UCSD-AML1 (cell line): ENCODE measurements around the gene PCYT2.

Experiments
- DNase-seq: peaks from one replicate; lab custom pipeline; 2025; ENCODE audit not compliant: unreplicated experiment; lab: John Stamatoyannopoulos, UW

The PCYT2 gene

DNA sequence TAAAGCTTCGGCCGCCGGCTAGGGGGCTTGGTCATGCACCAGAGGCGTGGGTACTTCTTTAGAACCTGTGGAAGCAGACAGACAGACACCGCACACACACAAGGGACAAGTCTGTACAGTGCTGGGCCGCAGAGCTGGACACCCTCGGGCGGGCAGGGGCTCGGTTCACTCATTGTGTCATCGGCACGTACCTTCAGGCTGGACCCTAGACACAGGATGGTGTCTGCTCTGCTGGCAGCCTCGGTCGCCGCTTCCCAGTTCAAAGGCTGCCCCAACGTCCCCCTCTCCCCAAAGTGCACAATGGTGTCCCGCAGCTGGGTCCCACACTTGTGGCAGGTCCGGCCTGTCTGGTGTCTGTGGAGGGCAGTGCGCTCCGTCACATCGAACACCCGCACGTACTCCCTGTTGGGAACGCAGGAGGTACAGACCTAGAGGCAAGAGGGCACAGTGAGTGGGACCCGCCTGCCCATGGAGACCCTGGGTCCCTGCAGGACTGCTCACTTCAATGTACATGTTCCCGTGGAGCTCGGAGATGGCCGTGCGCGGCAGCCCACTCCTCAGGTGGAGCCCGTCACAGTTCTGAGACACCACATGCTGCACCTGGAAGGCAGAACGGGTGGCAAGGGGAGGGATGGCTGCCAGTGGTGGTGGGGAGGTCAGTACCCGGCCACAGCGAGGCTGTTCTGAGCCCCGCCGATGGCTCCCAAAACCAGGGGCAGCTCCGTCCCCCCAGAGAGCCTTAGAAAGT, 3.1 kb upstream of the PCYT2 start:
- no peak for DNase-seq

DNA sequence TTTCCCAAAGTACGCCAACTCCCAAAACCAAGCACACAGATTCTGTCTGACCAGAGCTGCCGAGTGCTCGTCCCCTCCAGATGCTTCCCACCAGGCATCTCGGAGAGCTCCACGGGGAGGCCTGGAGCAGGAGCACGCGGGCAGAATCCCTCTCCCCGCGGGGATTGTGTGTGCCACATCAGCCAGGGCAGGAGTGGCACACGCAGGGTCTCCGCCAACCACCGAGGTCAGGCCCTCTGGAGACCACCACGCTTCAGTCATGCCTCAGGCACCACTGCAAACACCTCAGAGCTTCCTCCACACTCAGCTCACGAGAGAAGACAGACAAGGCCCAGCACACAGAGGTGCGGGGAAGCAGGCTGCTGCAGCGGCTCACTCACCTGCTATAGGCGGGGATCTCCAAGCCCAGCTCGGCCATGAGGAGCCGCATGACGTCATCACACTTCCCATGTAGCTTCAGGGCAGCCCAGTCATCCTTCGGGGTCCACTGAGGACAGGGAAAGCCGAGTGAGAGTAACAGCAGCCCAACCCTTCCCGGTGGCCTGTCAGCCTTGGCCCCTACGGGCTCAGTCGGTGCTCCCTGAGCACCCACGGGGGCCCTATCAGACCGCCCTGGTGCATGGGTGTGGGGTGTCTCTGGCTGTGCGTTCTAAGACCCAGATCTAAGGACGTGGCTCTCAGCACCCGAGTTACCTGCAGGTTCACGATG, 2.3 kb upstream of the PCYT2 start:
- no peak for DNase-seq

DNA sequence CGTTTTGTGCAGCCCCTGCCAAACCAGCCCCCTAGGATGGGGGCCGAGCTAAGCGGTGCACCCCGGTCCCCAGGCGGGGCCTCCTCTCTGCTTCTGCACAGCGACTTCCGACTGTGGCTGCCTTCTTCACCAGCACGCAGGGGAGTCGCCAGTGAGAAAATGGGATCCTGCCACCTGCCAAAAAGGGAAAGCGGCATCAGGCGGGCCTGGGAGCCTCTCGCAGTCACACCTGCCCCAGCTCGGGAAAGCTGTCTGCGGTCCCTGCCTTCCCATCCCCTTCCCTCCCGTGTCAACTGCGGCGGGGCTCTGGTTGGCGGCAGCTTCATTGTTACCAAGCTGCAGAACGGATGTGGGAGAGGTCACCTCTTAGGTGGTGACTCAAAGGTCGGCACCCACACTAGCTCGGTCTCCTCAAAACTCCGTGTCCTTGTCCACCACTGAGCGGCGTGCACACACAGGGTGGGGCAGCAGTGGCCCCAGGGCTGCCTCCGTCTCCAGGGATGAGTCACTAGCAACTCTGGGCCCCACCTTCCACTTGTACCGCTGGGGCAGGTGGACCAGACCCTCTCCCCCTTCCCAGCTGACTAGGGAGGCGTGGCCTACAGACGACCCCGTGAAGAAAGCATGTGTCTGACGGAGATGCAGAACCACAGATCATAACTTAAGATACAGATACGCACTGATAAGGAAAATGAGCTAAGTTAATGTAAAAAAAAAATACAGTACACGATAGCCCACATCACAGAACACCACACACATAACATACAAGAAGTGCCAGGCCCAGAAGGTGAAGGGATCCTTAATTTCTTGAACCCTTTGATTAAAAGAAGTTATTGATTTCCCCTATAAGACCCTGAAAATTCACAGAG, 1.5 kb upstream of the PCYT2 start:
- no peak for DNase-seq

DNA sequence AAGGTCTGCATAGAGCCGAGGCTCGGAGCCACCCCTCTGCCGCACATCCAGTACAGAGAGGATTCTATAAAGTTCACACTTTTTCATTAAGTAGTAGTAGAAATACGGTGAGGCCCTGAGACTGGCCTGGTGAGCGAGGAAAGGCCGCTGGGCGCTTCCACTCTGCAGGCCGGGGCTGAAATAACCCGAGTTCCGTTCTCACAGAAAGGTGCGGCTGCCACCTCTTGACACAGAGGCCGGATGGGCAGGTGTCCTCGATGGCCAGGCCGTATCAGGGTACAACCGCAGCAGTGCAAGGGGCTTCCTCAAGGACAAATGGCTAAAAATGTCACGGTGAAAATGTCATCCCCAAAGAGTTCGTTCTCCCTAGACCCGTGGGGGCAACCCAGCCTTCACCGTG, 770 bp upstream of the PCYT2 start:
- no peak for DNase-seq

DNA sequence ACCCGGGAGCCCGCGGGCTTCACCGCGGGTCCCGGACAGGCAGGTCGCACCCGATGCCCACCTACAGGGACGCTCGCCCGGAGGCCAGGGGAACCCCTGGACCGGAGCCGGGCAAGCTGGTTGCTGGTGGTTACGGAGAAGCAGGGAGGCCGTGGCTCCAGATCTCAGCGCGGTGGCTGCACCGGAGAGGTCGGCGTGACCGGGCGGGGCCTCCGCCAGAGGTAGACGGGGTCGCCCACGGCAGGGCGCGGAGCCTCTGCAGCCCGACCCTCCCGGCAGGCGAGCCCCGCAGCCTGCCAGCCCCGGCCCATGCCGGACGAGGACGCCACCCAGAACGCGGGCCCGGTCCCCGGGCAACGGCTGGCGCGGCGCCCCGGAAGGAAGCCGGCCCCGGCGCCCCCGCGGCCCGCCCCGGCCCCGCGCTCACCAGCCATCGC, 341 bp downstream of the PCYT2 start:
- no peak for DNase-seq

DNA sequence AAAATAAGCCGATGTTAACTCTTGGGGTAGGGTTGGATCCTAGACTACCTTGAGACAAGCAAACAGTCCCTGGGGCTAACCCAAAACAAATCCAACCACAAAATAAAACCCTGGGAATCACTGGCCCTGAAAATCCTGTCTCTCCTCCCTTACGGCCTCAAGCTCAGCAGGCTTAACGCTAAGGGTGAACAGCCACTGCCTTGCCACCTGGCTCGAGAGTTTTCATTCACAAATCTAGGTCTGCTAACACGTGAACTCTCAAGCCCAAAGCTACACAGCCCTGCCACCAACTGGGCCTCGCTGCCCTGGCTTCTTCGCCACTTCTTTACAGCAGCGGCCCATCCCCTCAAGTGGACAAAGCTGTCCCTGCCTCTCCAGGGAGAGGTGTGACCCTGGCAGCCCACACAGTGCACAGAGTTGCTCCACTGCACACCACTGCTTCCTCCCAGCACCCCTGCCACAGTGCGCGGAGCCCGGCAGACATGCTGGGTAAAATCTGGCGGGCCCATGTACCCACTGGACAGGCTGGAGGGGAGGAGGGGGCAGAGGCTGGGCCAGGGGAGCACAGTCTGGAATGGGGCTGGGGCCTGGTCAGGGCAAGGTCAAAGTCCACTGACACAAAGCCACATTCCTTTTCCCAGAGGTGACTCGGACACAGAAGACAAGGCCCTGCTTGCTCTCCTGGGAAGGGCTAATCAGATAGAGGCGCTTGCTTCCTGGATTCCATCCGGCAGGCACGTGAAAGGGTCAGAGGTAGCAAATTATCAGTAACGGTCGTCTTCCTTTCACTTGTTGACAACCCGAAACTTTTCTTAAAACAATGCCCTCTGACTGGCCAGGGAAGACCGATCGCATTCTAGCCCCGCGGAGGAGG, 996 bp downstream of the PCYT2 start:
- DNase-seq: no peak

DNA sequence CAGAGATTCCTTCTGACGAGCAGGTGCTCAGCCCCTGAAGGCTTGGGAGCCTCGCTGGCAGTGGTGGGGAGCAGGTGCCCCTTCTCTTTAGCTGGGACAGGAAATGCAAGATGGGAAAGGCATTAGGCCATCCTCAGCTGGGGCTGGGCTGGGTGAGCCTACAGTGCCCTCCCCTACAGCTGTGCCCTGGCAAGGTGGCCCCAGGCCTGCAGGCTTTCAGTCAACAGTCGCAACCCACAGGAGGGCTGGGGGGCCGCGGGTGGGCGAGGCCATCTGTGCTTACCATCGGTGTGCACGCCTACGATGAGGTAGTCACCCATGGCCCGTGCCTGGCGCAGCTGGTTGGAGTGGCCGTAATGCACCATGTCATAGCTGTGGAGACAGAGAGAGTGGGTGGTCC, 2.0 kb downstream of the PCYT2 start:
- DNase-seq: no peak

DNA sequence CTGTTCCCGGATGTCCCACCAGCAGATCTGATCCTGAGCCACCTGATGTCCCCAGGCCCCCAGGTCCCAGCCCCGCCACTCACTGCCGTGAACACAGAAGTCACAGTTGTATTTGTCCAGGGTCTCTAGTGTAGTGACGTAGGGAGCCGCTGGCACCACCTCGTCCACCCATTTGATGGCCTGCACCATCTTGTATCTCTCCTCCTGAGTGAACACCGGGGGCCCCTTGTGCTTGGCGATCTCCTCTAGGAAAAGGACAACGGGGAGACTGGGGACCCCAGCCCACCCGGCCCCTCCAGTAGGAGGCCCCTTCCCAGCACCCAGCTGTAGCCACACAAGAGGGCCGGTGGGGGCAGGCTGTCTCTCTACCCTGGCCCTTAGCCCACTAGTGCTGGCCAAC, 2.4 kb downstream of the PCYT2 start:
- no peak for DNase-seq

DNA sequence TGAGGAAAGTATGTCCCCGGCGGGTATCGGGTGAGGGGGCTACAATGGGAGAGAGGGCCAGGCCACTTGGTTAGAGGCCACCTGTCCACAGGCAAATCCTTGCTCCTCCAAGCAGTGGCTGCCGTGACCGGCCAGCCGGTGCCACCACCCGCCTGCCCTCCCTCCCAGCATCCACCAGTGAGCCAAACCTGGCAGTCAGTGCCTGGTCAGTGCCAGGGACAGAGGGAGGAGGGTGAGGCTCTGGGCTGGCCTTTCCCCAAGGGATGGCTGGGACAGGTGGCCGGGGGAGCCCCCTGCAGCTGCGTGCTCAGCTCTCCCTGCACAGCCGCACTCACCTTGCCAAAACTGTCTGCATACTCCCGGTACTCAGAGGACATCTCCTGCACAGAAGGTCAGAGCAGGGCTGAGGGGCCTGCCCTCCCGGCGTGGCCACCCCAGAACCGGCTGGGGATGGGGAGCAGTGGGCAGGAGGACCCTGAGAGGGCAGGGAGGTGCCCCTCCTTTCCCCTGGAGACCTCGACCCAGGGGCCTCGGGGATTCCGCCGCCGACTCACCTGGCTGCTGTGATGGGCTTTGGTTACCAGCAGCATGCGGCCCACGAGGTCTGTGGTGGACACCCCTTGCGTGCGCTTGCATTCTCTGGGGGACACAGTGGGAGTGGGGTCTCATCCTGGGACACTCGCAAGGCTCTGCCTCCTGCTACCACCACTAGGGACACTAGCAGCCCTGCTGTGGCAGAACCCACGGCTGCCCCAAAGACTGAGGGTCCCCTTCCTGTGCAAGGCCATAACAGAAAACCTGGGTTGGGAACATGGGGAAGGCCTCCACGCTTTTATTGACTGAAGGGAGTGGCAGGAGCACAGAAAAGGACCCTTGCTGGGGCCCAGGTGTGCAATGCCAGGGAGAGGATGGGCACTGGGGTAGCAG, 3.7 kb downstream of the PCYT2 start:
- no peak for DNase-seq

DNA sequence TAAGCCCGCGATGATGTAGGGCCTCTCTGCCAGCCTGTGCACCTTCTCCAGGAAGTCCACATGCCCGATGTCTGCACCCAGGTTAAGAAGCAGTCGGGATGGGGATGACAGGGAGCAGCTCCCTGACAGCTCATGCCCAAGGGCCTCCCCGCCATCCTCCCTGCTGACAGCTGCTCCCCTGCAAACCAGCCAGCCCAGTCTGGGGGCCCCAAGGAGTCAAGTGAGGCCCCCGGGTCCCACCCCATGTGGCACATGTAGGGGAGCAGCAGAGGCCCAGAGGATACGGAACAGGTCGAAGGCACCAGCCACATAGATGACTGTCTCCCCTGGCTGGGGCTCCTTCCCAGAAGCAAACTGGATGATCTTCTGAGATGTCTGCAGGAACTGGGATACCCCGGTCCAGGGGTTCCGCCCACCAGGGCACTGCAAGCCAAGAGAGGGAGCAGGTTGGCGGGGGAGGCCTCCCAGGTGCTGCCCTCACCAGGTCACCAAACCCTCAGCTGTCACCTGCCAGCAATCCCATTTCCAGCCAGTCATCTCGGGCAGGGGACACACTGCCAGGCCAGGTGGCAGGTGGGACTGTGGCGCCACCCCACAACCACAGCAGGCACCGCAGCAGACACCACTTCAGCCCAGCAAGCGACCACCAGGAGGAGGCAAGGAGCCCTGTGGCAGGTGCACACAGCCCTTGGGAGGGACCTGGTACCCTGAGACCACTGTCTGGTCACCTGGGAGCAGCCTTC, 4.6 kb downstream of the PCYT2 start:
- no peak for DNase-seq

DNA sequence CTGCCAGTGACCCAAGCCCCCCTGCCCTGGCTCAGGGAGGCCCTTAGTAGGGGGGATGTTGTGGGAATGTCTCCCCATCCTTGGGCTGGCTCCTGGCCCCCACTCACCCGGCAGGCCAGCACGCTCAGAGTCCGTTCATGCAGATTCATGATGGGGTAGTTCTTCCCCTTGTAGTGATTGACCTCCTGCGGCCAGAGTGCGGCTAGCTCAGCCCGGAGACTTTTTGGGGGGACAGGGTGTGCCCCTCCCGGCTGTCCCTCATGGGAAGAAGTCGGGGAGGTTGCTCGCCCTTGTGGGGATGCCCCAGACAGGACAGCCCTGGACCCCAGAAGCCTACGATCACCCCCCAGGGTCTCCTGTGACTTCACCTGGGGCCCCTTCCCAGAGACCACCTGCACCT, 5.2 kb downstream of the PCYT2 start:
- no peak for DNase-seq

DNA sequence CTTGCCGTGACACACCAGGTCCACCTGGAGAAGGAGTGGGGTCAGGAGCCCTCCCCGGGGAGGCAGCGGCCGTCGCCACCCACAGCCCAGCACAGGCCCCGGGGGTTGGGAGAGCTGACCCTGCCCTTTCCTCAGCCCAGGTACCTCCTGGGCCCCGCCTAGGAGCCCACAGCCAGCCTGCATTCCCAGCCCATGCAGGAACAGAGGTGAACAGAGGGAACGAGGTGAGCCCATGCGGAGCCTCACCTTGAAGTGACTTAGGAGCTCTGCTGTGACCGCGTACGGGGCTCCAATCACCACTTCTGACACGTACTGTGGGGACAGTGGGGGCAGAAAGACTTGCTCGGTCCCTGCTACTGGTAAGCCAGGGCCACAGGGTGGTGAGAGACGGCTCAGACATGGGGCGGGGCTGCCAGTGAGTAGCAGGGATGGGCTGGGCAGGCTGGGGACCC, 5.7 kb downstream of the PCYT2 start:
- DNase-seq: no peak

DNA sequence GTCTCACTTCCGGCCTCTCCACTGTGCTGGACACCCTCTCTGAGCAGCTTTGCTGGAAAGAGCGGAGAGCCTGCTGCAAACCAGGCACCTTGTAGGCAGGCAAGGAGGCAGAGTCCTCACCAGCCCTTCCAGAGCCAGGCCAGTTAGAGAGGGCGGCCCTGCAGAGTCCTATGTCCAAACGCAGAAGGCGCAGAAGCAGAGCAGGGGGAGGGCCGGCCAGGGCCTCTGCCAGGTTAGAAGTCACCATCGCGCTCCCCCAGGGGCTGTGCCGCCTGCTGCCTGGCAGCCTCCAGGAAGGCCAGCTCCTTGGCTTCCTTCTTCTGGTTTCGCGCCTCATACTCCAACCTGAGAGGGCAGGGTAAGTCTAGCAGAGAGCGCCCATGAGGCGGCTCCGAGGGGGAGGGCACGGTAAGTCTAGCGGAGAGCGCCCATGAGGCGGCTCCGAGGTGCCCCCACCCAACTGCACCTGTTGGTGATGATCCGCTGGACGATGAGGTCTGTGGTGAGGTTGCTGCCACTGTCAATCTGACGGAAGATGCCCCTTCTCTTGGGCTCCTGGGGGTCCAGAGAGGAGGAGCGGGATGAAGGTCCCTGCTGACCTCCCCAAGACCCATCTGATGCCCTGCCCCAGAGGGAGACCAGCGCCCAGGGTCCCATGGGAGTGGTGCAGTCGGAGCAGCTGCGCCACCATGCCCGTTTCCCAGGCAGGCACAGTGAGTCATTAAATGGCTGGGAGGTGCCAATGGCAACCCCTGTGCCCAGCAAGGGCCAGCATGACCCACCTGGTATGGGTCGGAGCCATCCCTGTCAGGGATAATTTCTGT, 6.4 kb downstream of the PCYT2 start:
- DNase-seq: no peak

DNA sequence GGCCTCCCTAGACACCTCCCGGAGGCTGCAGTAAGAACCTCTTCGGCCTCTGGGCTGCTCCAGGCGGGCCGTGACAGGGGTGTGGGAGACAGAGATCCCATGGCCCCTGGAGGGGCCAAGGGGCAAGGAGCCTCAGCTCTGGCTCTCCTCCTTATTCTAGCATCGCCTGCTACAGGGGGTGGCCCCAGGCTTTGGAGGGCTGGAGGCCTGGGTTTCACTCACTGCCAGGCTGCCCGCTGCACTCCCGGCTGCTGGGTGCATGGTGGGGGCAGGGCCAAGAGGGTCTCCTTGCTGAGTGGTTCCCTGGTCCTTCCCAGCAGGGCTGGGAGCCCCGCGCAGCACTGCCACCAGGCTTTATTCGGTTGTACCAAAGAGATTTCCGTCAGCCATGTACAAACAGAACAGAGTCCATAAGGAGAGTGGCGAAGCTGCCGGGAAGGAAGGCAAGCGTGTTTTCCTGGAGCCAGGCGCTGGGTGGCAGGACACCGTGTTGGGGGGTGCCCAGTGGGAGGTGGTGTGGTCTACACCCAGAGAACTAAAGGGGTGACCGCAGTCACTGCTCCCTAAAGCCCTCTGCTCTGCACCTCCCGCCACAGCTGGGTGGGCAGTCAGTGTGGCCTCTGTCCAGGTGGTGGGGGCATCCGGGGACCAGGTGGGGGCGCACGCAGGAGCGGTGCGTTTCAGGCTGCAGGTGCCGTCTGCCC, 7.2 kb downstream of the PCYT2 start:
- DNase-seq: no peak

DNA sequence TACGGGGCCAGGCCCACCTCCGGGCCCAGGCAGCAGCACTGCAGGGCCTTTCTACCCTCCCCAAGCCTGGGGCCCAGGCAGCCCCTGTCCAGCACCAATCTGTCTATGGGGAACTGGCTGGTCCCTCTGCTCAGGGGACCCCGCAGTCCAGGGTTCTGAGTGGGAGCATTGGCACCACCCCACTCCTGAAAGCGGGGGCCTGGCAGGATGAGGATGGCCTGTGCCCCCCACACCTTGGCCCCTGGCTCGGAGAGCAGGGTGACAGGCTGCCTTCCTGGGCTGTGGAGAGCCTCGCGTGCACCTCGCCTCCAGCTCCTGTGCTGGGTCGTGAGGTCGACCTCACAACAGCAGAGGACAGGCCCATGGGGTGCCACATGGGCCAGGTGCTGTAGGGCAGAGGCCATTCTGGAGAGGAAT, 7.8 kb downstream of the PCYT2 start:
- no peak for DNase-seq

DNA sequence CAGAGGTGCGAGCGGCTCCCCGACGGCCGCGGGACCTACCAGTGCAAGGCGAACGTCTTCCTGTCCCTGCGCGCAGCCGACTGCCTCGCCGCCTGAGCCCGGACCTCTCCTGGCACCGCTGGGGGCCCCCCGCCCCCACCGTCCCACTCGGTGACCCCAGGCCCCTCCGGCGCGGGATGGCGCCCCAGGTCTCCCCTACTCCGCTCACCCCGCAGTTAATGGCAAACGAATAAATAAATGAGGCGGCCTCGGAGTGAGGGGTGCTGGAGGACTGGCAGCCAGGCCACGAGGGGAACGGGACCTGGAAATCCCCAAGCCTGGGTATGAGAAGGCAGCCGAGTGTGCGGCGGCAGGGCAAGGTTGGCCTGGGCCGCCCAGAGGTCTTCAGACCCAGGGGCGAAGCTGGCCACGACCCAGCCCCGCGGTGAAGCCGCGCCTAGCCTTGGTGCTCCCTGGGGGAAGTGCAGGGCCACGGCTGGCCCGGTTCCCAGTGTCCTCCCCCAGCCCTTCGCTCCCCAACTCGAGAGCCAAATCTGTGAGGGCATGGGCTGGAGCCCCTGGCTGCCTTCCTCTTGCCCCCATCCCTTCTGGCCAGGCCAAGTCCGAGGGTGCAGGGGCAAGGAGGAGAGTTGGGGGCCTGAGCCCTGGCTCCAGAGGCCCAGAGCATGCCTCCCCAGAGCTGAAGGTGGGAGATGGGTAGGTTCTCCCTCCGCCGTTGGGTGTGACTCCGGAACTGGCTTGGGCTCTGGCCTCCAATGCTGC, 8.4 kb downstream of the PCYT2 start:
- DNase-seq: no peak
